HCT116 (cell line): ENCODE results near the gene CDK8. TPM values are rescaled to one million over a fixed set of nuclear protein-coding genes. Genes with fewer than 3 reads are reported as not detected.

Source experiments
- ATAC-seq: fragments of 200-7000 bp; cut with Tn5 transposase; 2 replicates; pipeline ENCODE4 v1.9.1; 2020; ENCODE audit warnings: mild to moderate bottlenecking, moderate library complexity
- BruUV-seq: library from RNA; stranded (reverse); fragments of 400-500 nt; replicated peaks from 2 replicates; lab custom pipeline; 2021; lab: Mats Ljungman, UMichigan
- CTCF ChIA-PET: fragments of 300-600 bp; sonication (Branson Sonifier 250); formaldehyde crosslinking; loops from one replicate; lab custom pipeline; 2021; ENCODE audit warnings: antibody characterized with exemption; lab: Charles Lee
- POLR2A ChIA-PET: fragments of 300-600, 350-600 bp; sonication (Branson Sonifier 250); formaldehyde crosslinking; loops from one replicate; lab custom pipeline; 2021; ENCODE audit warnings: antibody characterized with exemption; lab: Charles Lee
- RAD21 ChIA-PET, 2 experiments: fragments of 300-600 bp; sonication (Branson Sonifier 250); formaldehyde crosslinking; loops; one replicate each; lab custom pipeline; 2023; ENCODE audit warnings: low total read pairs in 2 of 2; ENCODE audit not compliant: uncharacterized antibody in 2 of 2, unreplicated experiment in 2 of 2, low non-redundant PET in 1 of 2; lab: Charles Lee
- DNase-seq: peaks from one replicate; pipeline ENCODE4 v3.0.0-alpha.2; 2010; ENCODE audit warnings: low read depth, low spot score
- H2AFZ ChIP-seq: fragments of 200-600 bp; shearing (Covaris generic), sonication (generic); 2 replicates; pipeline ENCODE4 v1.6.1; 2017; ENCODE audit warnings: low read depth, mixed run types, mixed read lengths, antibody characterized with exemption, low read length; ENCODE audit not compliant: poor library complexity, severe bottlenecking
- H3K27ac ChIP-seq: 2 replicates; pipeline ENCODE4 v1.5.1; 2012; ENCODE audit warnings: low read depth, low read length
- H3K27me3 ChIP-seq: fragments of 200-600 bp; sonication (generic); 2 replicates; pipeline ENCODE4 v1.6.1; 2016; ENCODE audit warnings: mixed run types, low read length, mixed read lengths; ENCODE audit not compliant: insufficient read depth
- H3K36me3 ChIP-seq, 2 experiments: fragments of 200-500 bp in 1 of 2; fragments of 200-600 bp in 1 of 2; sonication (Bioruptor generic) in 1 of 2; sonication (generic) in 1 of 2; 2 replicates each; pipeline versions ENCODE4 v1.5.1 to v1.6.1; 2014 to 2016; ENCODE audit warnings: low read length in 2 of 2, inconsistent platforms in 1 of 2, mixed read lengths in 1 of 2, mixed run types in 1 of 2; ENCODE audit not compliant: insufficient read depth in 2 of 2, control insufficient read depth in 1 of 2
- H3K4me1 ChIP-seq, 2 experiments: fragments of 200-600 bp in 1 of 2; sonication (generic) in 1 of 2; 2 replicates each; pipeline versions ENCODE4 v1.5.1 to v1.6.1; 2012 to 2017; ENCODE audit warnings: low read length in 2 of 2, inconsistent platforms in 1 of 2, mild to moderate bottlenecking in 1 of 2, mixed read lengths in 1 of 2, mixed run types in 1 of 2, moderate library complexity in 1 of 2; ENCODE audit not compliant: insufficient read depth in 2 of 2, control insufficient read depth in 1 of 2
- H3K4me2 ChIP-seq: fragments of 200-600 bp; sonication (generic); 2 replicates; pipeline ENCODE4 v1.6.1; 2017; ENCODE audit warnings: mixed run types, low read length, mixed read lengths
- H3K4me3 ChIP-seq, 2 experiments: fragments of 200-600 bp in 1 of 2; sonication (generic) in 1 of 2; replicated peaks in 1 of 2; 2 replicates each; pipeline ENCODE4 v1.5.1; 2011 to 2016; ENCODE audit warnings: low read length in 2 of 2, control low read depth in 1 of 2, low read depth in 1 of 2, mild to moderate bottlenecking in 1 of 2, mixed read lengths in 1 of 2, mixed run types in 1 of 2
- H3K79me2 ChIP-seq: fragments of 200-600 bp; sonication (generic); 2 replicates; pipeline ENCODE4 v1.6.1; 2017; ENCODE audit warnings: mild to moderate bottlenecking, mixed run types, low read length, moderate library complexity, mixed read lengths; ENCODE audit not compliant: insufficient read depth
- H3K9ac ChIP-seq: fragments of 200-600 bp; sonication (generic); 2 replicates; pipeline ENCODE4 v1.6.1; 2016; ENCODE audit warnings: low read length, mixed read lengths
- H3K9me2 ChIP-seq: fragments of 200-600 bp; sonication (generic), shearing (Covaris generic); 2 replicates; pipeline ENCODE4 v1.6.1; 2017; ENCODE audit warnings: mixed run types, mild to moderate bottlenecking, moderate library complexity; ENCODE audit not compliant: insufficient read depth
- H3K9me3 ChIP-seq, 2 experiments: fragments of 200-500 bp in 1 of 2; fragments of 200-600 bp in 1 of 2; sonication (Bioruptor generic) in 1 of 2; sonication (generic) in 1 of 2; 2 replicates each; pipeline ENCODE4 v1.6.1; 2014 to 2017; ENCODE audit warnings: low read length in 2 of 2, mixed read lengths in 2 of 2, inconsistent platforms in 1 of 2, low read depth in 1 of 2, mild to moderate bottlenecking in 1 of 2, mixed run types in 1 of 2, moderate library complexity in 1 of 2; ENCODE audit not compliant: control insufficient read depth in 1 of 2, insufficient read depth in 1 of 2
- H4K20me1 ChIP-seq: fragments of 200-600 bp; sonication (generic), shearing (Covaris generic); 2 replicates; pipeline ENCODE4 v1.6.1; 2017; ENCODE audit warnings: mixed run types, mild to moderate bottlenecking, moderate library complexity; ENCODE audit not compliant: insufficient read depth
- CEBPB ChIP-seq: IDR thresholded peaks from 2 replicates; pipeline ENCODE4 v1.6.1; 2012; ENCODE audit warnings: low read depth
- EGR1 ChIP-seq: IDR thresholded peaks from 2 replicates; pipeline ENCODE4 v1.6.1; 2012; ENCODE audit warnings: low read depth
- ELF1 ChIP-seq: IDR thresholded peaks from 2 replicates; pipeline ENCODE4 v1.6.1; 2012; ENCODE audit warnings: low read depth, borderline replicate concordance
- EZH2 ChIP-seq: fragments of 200-600 bp; sonication (generic); IDR thresholded peaks from 2 replicates; pipeline ENCODE4 v1.6.1; 2017; ENCODE audit warnings: antibody characterized with exemption, mixed run types
- EZH2phosphoT487 ChIP-seq: fragments of 200-600 bp; IDR thresholded peaks from 2 replicates; pipeline ENCODE4 v1.6.1; 2018; ENCODE audit warnings: antibody characterized with exemption, borderline replicate concordance
- JUND ChIP-seq: IDR thresholded peaks from 2 replicates; pipeline ENCODE4 v1.6.1; 2012
- POLR2A ChIP-seq: IDR thresholded peaks from 2 replicates; pipeline ENCODE4 v1.7.0; 2011; ENCODE audit warnings: borderline replicate concordance; ENCODE audit not compliant: insufficient read depth, insufficient read length; ENCODE audit errors: extremely low read depth
- RAD21 ChIP-seq: IDR thresholded peaks from 2 replicates; pipeline ENCODE4 v1.6.1; 2012; ENCODE audit warnings: low read depth, mild to moderate bottlenecking
- REST ChIP-seq: IDR thresholded peaks from 2 replicates; pipeline ENCODE4 v1.6.1; 2012; ENCODE audit warnings: low read depth
- SIN3A ChIP-seq: IDR thresholded peaks from 2 replicates; pipeline ENCODE4 v1.6.1; 2012; ENCODE audit warnings: low read depth
- SP1 ChIP-seq: IDR thresholded peaks from 2 replicates; pipeline ENCODE4 v1.6.1; 2012; ENCODE audit warnings: low read depth
- SRF ChIP-seq: IDR thresholded peaks from 2 replicates; pipeline ENCODE4 v1.6.1; 2012; ENCODE audit warnings: low read depth
- YY1 ChIP-seq: IDR thresholded peaks from 2 replicates; pipeline ENCODE4 v1.6.1; 2011; ENCODE audit warnings: low read length, low read depth, moderate library complexity, mild to moderate bottlenecking; ENCODE audit not compliant: insufficient replicate concordance; ENCODE audit errors: extremely low read depth
- ZBTB33 ChIP-seq: IDR thresholded peaks from 2 replicates; pipeline ENCODE4 v1.6.1; 2011; ENCODE audit warnings: mild to moderate bottlenecking, low read length, moderate library complexity; ENCODE audit not compliant: insufficient replicate concordance; ENCODE audit errors: extremely low read depth
- ZFX ChIP-seq: fragments of 450-650 bp; IDR thresholded peaks from 2 replicates; pipeline ENCODE4 v1.6.1; 2017
- ZNF274 ChIP-seq: fragments of 200-500 bp; sonication (Bioruptor generic); IDR thresholded peaks from 2 replicates; pipeline ENCODE4 v1.6.1; 2014; ENCODE audit warnings: mild to moderate bottlenecking, low read depth, low read length, inconsistent platforms
- intact Hi-C: fragments of 100-400 bp; cut with micrococcal nuclease; formaldehyde crosslinking; loops from 2 replicates; pipeline ENCODE4 v1.10.0; 2022
- total RNA-seq: library from RNA; stranded (reverse); gene quantifications from one replicate; pipeline ENCODE4 v1.2.1, GENCODE V29; 2021; ENCODE audit not compliant: unreplicated experiment
- TF ChIP-seq, protein P1 (sequence below): IDR thresholded peaks from 2 replicates; pipeline ENCODE4 v1.6.1; 2012
- TF ChIP-seq, protein P2 (sequence below), 3 experiments: fragments of 200-600 bp in 1 of 3; sonication (generic) in 1 of 3; IDR thresholded peaks in 2 of 3; conservative IDR thresholded peaks in 1 of 3; 2 replicates each; pipeline ENCODE4 v1.5.1; 2012 to 2017; ENCODE audit warnings: low read depth in 2 of 3, low read length in 2 of 3, antibody characterized with exemption in 1 of 3, borderline replicate concordance in 1 of 3, control low read depth in 1 of 3, mild to moderate bottlenecking in 1 of 3, mixed read lengths in 1 of 3, mixed run types in 1 of 3, moderate library complexity in 1 of 3; ENCODE audit not compliant: insufficient read depth in 1 of 3

CDK8 gene
- total RNA-seq, 1 experiment from 2014 or later = 23.8 TPM

- H3K9ac ChIP-seq = no peak overlapping the region
- CTCF ChIA-PET = no interaction called here
- TF ChIP-seq JUND (no peak), ZBTB33 (no peak), SRF (no peak), REST (no peak), SIN3A (no peak), ZNF274 (no peak), EZH2 (no peak), SP1 (no peak), RAD21 (no peak), EZH2phosphoT487 (no peak), CEBPB (no peak), YY1 (no peak), ZFX (no peak), EGR1 (no peak), POLR2A (no peak), ELF1 (no peak)
- TF ChIP-seq, protein P1, sequence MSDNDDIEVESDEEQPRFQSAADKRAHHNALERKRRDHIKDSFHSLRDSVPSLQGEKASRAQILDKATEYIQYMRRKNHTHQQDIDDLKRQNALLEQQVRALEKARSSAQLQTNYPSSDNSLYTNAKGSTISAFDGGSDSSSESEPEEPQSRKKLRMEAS = no peak
- TF ChIP-seq, protein P2, sequence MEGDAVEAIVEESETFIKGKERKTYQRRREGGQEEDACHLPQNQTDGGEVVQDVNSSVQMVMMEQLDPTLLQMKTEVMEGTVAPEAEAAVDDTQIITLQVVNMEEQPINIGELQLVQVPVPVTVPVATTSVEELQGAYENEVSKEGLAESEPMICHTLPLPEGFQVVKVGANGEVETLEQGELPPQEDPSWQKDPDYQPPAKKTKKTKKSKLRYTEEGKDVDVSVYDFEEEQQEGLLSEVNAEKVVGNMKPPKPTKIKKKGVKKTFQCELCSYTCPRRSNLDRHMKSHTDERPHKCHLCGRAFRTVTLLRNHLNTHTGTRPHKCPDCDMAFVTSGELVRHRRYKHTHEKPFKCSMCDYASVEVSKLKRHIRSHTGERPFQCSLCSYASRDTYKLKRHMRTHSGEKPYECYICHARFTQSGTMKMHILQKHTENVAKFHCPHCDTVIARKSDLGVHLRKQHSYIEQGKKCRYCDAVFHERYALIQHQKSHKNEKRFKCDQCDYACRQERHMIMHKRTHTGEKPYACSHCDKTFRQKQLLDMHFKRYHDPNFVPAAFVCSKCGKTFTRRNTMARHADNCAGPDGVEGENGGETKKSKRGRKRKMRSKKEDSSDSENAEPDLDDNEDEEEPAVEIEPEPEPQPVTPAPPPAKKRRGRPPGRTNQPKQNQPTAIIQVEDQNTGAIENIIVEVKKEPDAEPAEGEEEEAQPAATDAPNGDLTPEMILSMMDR (IDR thresholded peaks at IDR 0.05 in 2 of 3, conservative IDR thresholded peaks at IDR 0.05 in 1 of 3; ENCODE audit: borderline replicate concordance in 1 of 3, insufficient read depth in 1 of 3, low read depth in 2 of 3, low read length in 2 of 3) = no peak
- POLR2A ChIA-PET = no interaction called here
- DNase-seq (no peak), ATAC-seq (no peak)
- no peaks in the 10 kb centered on the region for H3K27me3 ChIP-seq
- H3K79me2 ChIP-seq = no peaks in the 10 kb centered on the region
- no peak overlapping the region for H3K4me3 ChIP-seq
- H3K9me3 ChIP-seq = no peaks in the 10 kb centered on the region
- intact Hi-C loops = no loop called here
- H3K36me3 ChIP-seq = no peaks in the 10 kb centered on the region
- RAD21 ChIA-PET = no interaction called here
- no peaks in the 10 kb centered on the region for H3K9me2 ChIP-seq
- no TSS peak for BruUV-seq
- H3K4me2 ChIP-seq = no peak overlapping the region
- no peak overlapping the region for H3K27ac ChIP-seq
- H2AFZ ChIP-seq = no peak overlapping the region
- no peaks in the 10 kb centered on the region for H4K20me1 ChIP-seq
- peaks cover 4 to 7% of the 10 kb centered on the region in 2 experiments for H3K4me1 ChIP-seq
Measured at GRCh38 chr13:26227166-26227971, 26.6 kb upstream of the CDK8 start.
